VCaP (cell line): ENCODE results near the gene FIGLA.

Experiments
- H3K27ac ChIP-seq: fragments of 450-650 bp; 2 replicates; pipeline ENCODE4 v1.5.1; 2017
- CTCF ChIP-seq: fragments of 450-650 bp; conservative IDR thresholded peaks from 2 replicates; pipeline ENCODE4 v1.5.1; 2017; ENCODE audit warnings: mild to moderate bottlenecking, moderate library complexity

FIGLA gene

DNA sequence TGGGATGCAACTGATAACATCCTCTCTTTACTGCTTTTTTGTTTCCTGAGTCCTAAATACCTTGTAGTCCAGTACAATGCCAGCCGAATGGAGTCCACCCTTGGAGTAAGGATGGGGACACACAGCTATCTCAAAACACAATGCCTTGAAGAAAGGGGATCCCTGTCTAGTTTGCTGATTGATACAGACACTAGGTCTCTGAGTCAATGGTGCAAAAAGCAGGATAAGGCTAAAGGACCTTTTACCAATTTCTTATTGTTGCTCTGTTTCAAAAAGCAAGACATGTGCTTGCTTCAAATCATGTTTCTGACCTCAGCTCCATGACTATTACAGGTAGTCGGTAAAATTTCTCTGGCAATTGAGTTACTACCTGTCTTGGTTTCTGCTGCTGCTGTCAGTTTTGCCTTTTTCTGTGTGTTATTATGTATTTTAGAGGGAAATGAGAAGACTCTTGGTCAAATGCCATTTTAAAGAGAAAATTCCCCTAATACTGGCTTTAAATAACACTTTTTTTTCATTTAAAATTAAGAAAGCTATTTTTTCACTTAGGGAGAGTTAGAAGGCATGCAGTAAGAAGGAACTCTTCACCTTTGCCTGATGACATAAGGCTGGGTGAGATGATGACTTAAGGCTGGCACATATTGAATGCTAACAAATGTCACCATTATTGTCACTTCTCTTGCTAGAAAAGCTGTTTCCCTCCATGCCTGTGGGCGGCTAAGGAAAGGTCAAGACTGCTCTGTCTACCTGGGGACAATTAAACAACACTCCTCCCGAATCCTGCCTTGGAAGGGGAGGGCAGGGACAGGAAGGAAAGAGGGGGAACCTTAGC is 4.9 kb upstream of the FIGLA start:
- TF ChIP-seq CTCF: no peak
- no peak overlapping the region for H3K27ac ChIP-seq

DNA sequence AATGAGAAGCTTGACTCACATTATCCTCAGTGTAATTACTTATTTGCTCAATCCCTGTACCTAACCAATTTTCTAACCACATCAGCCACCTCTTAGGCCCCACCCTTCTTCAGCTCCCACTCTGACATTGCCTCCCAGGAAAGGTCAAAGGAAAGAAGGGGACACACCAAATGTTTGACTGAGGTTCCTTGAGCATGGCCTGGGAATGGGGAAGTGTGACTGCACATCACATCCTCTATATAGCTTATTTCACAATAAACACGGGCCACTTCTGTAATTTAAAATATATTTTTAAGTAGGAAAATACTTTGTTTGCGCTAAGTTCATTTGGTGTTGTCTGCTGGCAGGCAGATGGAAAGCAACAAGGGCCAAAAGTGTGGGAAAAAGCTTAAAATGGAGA is 3.0 kb upstream of the FIGLA start:
- H3K27ac ChIP-seq: no peak overlapping the region
- no peak for TF ChIP-seq CTCF

- no peak overlapping the region for H3K27ac ChIP-seq
- TF ChIP-seq CTCF: peak; percentile 88
Measured at GRCh38 chr2:70789304-70790135, 923 bp downstream of the FIGLA start.

DNA sequence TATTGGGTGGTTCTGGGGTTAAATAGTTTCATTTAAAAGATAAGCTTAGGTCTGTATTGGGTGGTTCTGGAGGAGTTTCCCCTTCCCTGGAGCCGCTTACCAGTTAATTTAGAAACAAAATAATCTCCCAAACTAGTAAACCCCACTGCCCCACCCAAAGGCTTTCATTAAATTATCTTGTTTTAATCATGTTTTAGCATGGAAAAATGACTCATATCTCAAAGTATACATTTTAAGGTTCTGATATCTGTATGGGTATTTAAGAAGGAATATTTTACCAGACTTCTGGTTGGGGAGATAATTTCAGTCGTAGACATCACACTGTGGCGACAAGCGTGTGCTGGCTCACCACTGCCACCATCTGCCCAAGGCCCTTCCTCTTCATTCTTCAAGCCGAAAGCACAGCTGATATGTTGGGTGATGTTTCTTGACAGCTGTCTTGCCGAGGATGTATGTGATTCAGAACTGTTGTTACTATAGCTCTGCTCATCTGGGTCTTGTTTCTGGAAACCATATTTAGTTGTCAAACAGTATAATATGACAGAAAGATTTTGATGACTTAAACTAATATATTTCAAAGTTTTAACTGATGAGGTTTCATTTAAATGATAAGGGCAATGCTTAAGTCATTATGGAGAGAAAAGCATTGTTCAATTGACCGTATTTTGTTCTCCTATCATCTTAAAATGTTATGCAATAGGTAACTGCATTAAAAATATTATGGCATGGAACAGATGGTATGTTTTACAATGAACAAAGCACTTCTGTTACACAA is 5.1 kb downstream of the FIGLA start:
- TF ChIP-seq CTCF: peak; percentile 84
- no peak overlapping the region for H3K27ac ChIP-seq

DNA sequence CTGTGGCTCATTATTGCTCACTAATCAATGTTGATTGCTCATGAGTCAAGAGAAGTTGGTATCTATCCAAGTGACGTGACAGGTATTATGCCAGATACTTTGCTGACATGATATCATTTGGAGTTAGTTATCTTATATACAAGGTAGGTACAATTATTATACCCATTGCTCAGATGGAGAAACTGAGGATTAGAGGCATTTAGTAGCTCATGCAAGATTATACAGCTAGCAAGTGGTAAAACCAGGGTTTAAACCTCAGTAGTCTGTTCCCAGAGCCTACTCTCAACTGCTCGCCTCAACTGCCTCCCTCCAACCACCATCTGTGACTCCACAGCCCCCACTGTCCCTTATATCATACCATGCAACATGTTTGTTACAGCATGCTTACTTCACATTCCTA is 6.1 kb downstream of the FIGLA start:
- no peak overlapping the region for H3K27ac ChIP-seq
- no peak for TF ChIP-seq CTCF

DNA sequence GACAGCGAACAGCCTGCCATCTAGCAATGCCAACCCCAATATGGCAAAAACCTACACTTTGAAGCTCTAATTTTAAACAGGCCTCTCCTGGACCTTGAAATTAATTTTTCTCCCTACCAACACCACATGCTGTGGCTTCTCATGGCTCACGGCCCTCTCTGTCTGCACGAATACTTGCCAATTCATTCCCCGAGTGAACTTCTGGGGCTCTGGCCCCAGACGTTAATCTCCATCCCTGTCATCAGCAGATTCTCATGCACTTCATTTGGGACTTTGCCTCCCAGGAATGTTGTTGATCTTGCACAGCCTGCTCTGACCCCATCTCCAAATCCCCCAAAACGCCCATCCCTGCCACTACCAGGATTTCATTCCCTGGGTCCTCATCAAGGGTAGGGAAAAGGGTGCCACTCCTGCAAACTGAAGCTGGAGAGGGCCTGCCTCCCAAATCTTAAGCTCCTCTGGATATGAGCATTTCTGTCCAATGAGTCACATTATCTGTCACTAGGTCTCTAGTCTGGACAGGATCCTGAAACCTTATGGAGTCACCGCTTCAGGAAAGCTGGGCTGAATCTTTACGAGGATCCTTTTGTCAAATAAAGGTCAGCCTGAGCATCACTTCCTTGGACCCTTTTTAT is 10.4 kb downstream of the FIGLA start:
- no peak overlapping the region for H3K27ac ChIP-seq
- no peak for TF ChIP-seq CTCF

DNA sequence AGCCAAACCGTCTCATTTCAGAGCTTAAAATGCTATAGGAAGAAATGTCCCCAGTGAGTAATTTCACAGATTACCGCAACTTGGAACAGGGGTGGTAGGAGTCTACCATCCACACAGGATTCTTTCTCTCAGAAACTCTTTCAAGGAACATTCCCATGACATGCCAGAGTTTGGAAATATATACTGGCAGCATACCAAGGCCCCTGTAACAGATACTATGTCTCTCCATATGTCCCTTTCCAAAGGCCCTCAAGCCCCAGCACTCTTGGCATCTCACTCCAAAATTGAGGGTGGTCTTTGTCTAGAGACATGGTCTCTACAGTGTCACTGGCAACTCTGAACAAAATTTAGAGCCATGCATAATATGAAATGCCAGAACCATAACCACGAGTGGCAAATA is 11.0 kb downstream of the FIGLA start:
- H3K27ac ChIP-seq: no peak overlapping the region
- TF ChIP-seq CTCF: no peak
